Fibroblast of lung (primary cell): ENCODE results near the gene CYP19A1.

ENCODE experiments used
- CTCF ChIP-seq, 2 donors: IDR thresholded peaks in 1 of 2; conservative IDR thresholded peaks in 1 of 2; 1 replicate in 1 of 2; 2 replicates in 1 of 2; pipeline ENCODE4 v1.5.1; 2011 to 2012; ENCODE audit warnings: low read length in 2 of 2, control low read depth in 1 of 2, inconsistent platforms in 1 of 2, low read depth in 1 of 2, mild to moderate bottlenecking in 1 of 2
- EZH2 ChIP-seq: IDR thresholded peaks from 2 replicates; pipeline ENCODE4 v1.5.1; 2012; ENCODE audit warnings: low read length, control low read depth, mild to moderate bottlenecking; ENCODE audit errors: missing control alignments

- TF ChIP-seq CTCF (conservative IDR thresholded peaks at IDR 0.05 in 1 of 2, IDR thresholded peaks at IDR 0.05 in 1 of 2; ENCODE audit: low read depth in 1 of 2, low read length in 2 of 2) (no peak), EZH2 (no peak)
Measured at GRCh38 chr15:51186891-51187290, 151.5 kb downstream of the CYP19A1 start.
